Central memory CD8-positive, alpha-beta T cell (primary cell): ENCODE data around the gene ADGRD1.
"Not testable (repeated sequence)": the region's sequence is repeated elsewhere in the genome, so short reads cannot be mapped to it uniquely, and the experiment has no call there.

Experiments used
- ATAC-seq: fragments of 150-1000 bp; cut with Tn5 transposase; replicated peaks from 2 replicates; pipeline ENCODE4 v1.10.0; 2022; ENCODE audit warnings: mild to moderate bottlenecking, moderate FRiP score, moderate number of reproducible peaks; ENCODE audit not compliant: poor library complexity, severe bottlenecking; ENCODE audit errors: extremely low read depth
- DNase-seq, 2 donors: peaks; one replicate each; pipeline ENCODE4 v3.0.0; 2021; ENCODE audit warnings: low spot score in 2 of 2
- H3K27ac Mint-ChIP-seq: one replicate; pipeline ENCODE4 v1.8.0; 2022; ENCODE audit warnings: low read depth, mild to moderate bottlenecking, moderate library complexity, mixed read lengths
- H3K27me3 Mint-ChIP-seq: one replicate; pipeline ENCODE4 v1.8.0; 2022; ENCODE audit warnings: mixed read lengths
- H3K36me3 Mint-ChIP-seq: one replicate; pipeline ENCODE4 v1.8.0; 2022; ENCODE audit warnings: mild to moderate bottlenecking, moderate library complexity, mixed read lengths; ENCODE audit not compliant: insufficient read depth
- H3K4me1 Mint-ChIP-seq: one replicate; pipeline ENCODE4 v1.8.0; 2022; ENCODE audit warnings: mixed read lengths
- H3K4me3 Mint-ChIP-seq: one replicate; pipeline ENCODE4 v1.8.0; 2022; ENCODE audit warnings: mild to moderate bottlenecking, moderate library complexity, mixed read lengths
- H3K9me3 Mint-ChIP-seq: one replicate; pipeline ENCODE4 v1.8.0; 2022; ENCODE audit warnings: mixed read lengths

Gene ADGRD1

DNA sequence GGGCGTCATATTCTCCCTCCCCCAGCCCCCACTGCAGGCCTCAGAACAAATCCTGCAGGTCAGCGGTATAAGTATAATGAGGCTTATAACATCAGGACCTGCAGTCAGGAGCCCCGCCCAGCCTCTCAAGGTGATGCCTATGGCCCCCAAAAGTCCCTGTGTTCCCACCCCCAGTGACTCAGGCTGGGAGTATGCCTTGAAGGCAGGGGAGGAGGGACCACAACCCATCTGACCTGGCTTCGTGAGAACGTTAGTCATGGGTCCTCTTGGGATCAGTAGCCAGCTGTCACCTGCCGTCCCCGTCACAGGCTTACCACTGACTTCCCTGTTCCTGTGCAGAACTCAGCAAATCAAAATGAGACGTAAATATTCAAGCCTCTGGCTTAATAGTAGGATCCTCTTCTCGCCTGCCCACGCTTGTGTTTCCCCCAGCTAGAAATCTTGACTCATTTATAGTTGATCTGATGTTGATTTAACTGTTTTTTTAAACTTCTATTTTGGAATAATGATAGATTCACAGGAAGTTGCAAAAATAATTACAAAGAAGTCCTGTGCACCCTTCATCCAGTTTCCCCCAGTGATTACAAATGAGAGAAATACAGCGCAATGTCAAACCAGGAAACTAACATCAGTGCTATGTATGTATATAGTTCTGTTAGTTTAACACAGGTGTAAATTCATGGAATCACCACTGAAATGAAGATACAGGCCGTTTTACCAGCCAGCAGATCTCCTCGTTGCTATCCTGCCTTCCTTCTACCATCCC, 107.5 kb downstream of the ADGRD1 start:
- H3K9me3 Mint-ChIP-seq = no peaks in the 10 kb centered on the region
- peaks cover 71% of the 10 kb centered on the region for H3K27me3 Mint-ChIP-seq
- ATAC-seq = no peak
- H3K36me3 Mint-ChIP-seq = no peaks in the 10 kb centered on the region
- no peaks in the 10 kb centered on the region for H3K4me1 Mint-ChIP-seq
- no peak overlapping the region for H3K27ac Mint-ChIP-seq
- H3K4me3 Mint-ChIP-seq = no peak overlapping the region
- DNase-seq = no peak

DNA sequence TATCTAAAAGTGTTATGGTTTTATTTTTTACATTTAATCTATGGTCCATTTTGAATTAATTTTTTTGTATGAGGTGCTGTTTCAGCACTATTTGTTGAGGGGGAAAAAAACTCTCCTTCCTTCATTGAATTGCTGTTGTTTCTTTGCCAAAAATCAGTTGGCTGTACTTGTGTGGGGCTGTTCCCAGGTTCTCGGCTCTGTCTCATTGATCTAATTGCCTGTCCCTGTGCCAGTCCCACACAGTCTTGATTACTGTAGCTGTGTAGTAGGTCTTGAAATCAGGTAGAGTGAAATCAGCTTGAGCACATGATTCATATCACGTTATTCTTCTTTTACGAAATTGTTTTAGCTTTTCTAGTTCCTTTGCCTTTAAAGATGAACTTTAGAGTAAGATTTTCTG, 109.7 kb downstream of the ADGRD1 start:
- no peak for ATAC-seq
- Mint-ChIP-seq H3K27me3 (peaks cover 75% of the 10 kb centered on the region), H3K4me3 (no peak overlapping the region), H3K9me3 (no peaks in the 10 kb centered on the region), H3K36me3 (peaks cover 1% of the 10 kb centered on the region), H3K4me1 (no peaks in the 10 kb centered on the region), H3K27ac (no peak overlapping the region)
- no peak for DNase-seq

DNA sequence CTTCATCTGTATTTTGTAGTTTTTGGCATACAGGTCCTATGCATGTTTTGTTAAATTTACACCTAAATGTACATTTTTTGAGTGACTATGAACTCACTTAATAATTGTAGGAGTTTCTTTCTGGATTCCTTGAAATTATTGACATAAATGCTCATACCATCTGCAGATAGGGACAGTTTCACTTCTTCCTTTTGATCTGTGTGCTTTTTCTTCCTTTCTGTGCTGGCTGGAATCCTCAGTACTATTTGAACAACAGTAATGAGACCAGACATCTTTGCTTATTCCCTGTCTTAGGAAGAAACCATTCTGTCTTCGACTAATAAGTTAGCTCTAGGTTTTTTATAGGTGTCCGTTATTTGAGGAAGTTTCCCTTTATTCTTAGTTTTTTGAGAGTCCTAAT, 110.3 kb downstream of the ADGRD1 start:
- no peaks in the 10 kb centered on the region for H3K9me3 Mint-ChIP-seq
- no peak overlapping the region for H3K4me3 Mint-ChIP-seq
- H3K36me3 Mint-ChIP-seq = peaks cover 1% of the 10 kb centered on the region
- H3K4me1 Mint-ChIP-seq = no peaks in the 10 kb centered on the region
- H3K27me3 Mint-ChIP-seq = peaks cover 70% of the 10 kb centered on the region
- no peak overlapping the region for H3K27ac Mint-ChIP-seq
- no peak for DNase-seq
- ATAC-seq = no peak

DNA sequence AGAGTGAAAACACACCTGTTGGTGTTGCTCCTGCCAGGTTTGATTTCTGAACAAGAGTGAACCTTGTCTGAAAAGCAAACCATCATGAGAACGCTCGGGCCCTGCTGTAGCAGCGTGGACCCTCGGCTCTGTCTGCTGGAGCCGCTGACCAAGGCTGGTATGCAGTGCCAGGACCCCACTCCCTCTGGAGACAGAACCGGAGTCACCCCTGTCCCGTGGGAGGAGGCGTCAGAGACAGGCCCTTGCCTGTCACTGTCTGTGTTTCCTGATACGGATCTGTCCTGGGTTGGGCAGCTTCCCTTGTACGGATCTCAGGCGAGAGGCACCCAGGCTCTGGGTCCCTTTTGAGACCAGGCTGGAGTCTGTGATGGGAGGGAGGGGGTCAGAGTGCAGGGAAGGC, 111.6 kb downstream of the ADGRD1 start:
- DNase-seq (no peak), ATAC-seq (no peak)
- Mint-ChIP-seq H3K36me3 (peaks cover 1% of the 10 kb centered on the region), H3K27me3 (peaks cover 66% of the 10 kb centered on the region), H3K4me1 (no peaks in the 10 kb centered on the region), H3K9me3 (no peaks in the 10 kb centered on the region), H3K27ac (no peak overlapping the region), H3K4me3 (no peak overlapping the region)

DNA sequence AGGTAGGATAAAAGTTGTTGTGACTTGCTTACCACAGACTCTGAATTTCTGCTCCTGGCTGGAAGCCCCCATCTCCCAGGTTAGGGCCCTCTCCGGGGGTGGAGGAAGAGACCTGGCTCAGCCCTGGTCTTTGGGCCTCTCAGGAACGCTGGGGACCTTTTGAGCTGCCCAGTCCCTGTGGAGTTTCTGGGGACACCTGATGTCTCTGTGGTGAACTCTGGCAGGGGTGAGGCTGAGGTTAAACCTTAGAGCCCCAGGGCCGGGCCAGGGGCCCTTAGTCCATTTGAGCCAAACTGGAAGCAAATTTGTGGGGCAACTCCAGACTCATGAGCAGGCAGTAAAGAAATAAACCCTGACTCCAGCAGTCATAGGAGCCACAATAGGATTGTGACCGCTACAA, 112.1 kb downstream of the ADGRD1 start:
- H3K4me1 Mint-ChIP-seq = no peaks in the 10 kb centered on the region
- peaks cover 63% of the 10 kb centered on the region for H3K27me3 Mint-ChIP-seq
- ATAC-seq (no peak), DNase-seq (no peak)
- no peaks in the 10 kb centered on the region for H3K9me3 Mint-ChIP-seq
- H3K4me3 Mint-ChIP-seq = no peak overlapping the region
- H3K27ac Mint-ChIP-seq = no peak overlapping the region
- H3K36me3 Mint-ChIP-seq = peaks cover 1% of the 10 kb centered on the region

DNA sequence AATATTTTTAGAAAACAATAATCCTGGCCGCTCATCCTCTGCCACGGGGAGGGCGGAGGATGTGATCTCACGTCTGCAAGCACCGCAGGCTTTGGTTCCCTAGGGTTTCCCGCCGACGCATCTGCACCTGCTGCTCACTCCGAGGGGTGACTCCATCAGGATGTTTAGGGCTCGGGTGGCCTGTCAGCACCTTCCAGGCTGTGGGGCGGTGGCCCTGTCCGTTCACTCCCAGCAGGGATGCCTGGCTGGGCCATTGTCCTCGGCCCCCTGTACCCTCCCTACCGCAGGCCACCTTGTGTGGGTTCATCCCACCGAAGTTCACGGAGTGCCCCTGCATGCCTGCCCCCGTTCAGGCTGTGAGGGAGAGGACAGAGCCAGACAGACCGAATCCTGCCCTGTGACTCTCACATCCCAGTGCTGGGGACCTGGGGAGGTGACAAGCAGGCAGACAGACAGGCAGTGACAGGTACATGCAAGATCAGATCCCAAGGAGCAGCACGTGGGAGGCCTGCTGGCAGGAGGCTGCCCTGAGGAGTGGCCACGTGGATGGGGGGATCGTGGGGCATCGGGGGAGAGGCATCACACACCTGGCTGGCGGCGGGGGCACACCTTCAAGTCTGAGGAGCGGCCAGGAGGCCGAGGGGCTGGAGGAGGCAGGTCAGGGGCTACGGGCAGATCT, 112.6 kb downstream of the ADGRD1 start:
- Mint-ChIP-seq H3K4me1 (no peaks in the 10 kb centered on the region), H3K36me3 (peaks cover 1% of the 10 kb centered on the region), H3K4me3 (no peak overlapping the region), H3K9me3 (no peaks in the 10 kb centered on the region), H3K27me3 (peaks cover 57% of the 10 kb centered on the region), H3K27ac (no peak overlapping the region)
- ATAC-seq = no peak
- DNase-seq = no peak

DNA sequence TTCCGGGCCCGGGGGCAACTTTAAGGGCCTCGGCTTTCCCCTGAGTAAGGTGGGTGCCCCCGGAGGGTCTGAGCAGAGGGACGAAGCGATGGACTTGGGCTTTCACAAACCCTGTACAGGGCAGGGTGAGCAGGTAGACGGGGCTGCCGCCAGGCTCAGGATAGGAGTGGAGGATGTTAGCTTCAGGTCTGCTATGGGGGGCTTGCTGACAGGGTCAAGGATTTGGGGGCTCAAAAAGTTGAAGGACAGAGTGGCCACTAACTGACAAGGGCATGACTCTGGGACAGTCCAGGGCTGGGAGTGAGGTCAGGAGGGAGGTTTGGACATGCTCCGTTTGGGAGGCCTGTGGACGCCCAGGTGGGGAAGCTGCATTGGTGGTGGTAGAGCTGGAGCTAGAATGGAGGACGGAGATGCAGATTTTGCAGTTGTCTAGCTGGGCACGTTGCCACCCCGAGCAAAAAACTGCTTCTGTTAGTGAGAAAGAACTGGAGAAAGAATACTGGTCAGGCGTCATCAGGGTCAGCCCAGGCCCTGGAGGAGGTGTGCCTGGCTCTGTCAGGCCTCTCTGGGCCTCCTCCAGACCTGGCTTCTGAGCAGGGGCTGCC, 113.3 kb downstream of the ADGRD1 start:
- Mint-ChIP-seq H3K9me3 (no peaks in the 10 kb centered on the region), H3K27me3 (peaks cover 51% of the 10 kb centered on the region), H3K4me3 (no peak overlapping the region), H3K27ac (no peak overlapping the region), H3K4me1 (no peaks in the 10 kb centered on the region), H3K36me3 (peaks cover 1% of the 10 kb centered on the region)
- no peak for ATAC-seq
- DNase-seq = no peak

DNA sequence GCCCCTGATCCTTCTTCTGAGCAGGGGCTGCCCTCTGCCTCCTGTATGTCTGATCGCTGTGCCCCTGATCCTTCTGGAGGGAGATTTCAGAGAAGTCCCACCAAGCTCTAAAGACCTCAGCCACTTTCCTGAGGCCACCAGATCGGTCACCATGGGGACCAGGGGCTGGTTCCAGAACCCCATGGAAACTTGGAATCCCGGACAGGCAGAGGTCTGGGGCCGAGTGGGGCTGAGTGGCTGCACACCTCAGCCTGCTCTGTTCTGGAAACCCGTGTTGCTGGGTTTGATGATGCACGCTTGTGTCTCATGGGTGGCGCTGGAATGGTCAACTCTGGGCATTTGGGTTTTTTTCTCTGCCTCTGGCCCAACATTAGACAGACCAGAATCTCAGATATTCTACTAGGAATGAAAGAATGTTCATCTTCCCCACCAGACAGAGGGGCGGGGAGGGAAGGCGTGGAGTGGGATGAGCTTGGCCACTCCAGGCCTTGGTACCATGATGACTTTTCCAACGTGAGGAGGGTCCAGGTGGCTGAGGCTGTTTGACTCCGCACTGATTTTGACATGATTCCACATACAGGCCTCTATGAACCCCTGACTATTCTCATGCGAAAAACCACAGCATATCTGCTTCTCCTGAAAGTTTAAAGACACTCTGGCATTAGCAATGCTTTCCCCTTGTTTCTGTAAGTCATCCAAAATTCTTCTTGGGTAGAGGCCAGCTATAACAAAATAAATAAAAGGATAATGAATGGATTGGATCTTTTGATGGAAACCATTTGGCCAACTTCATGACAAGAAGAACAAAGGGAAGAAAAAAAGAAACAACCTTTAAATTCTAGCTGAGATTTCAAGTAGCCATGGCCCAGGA, 114.5 kb downstream of the ADGRD1 start:
- Mint-ChIP-seq H3K36me3 (peaks cover 1% of the 10 kb centered on the region), H3K4me1 (no peaks in the 10 kb centered on the region), H3K9me3 (no peaks in the 10 kb centered on the region), H3K27me3 (peaks cover 48% of the 10 kb centered on the region), H3K27ac (no peak overlapping the region), H3K4me3 (no peak overlapping the region)
- no peak for ATAC-seq
- no peak for DNase-seq

DNA sequence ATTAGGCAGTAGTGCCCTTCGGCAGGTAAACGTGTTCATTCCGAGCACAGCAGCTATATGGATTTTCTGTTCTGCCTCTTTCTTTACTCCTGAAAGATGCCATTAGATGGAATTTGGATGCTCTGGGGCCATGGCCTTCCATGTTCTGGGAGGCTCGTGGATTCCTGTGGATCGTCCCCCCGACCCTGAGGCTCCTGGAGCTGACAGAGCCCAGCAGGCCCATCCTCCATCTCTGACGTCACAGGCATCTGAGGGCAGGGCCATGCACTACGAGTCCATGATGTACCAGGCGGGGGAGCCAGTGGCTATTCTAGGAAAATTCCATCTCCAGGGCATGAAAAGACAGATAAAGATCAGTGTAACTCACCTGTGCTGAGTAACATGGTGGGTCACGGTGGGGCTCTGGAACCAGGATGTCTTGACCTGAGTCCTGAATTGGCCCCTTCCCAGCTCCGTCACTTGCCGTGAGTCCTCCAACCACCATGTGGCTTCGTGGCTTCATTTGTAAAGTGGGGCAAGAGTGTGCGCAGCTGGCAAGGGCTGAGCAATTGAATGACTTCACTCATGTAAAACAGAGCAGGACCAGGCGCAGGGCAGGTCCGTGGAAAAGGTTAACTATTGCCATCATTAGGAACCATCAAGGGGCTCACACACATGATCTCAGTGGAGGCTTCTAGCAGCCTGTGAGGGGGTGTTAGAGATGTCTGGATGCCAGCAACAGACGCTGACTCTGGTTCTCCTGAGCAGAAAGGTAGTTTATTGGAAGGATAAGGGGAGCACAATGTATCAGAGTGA, 115.4 kb downstream of the ADGRD1 start:
- not testable (repeated sequence) for H3K27ac Mint-ChIP-seq, H3K4me3 Mint-ChIP-seq, H3K9me3 Mint-ChIP-seq, DNase-seq, ATAC-seq, H3K4me1 Mint-ChIP-seq, H3K36me3 Mint-ChIP-seq
- H3K27me3 Mint-ChIP-seq = peaks cover 39% of the 10 kb centered on the region

DNA sequence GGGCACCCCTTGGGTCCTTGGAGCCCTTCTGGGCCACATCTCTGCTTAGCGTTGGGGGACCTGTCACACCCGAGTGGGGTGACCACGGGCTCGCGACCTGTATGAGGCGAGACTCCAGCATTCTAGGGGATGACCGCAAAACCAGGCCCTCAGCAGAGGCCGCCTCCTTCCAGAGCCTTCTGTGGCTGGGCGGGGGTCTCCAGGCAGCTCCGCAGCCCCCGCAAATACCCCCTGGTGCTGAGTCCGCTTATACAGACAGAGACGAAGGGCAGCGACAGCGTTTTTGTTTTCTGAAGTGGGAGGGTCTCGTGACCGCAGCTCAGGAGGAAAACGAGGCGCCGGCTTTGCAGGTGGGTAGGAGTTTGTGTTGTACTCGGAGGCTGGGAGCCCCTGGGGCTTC, 116.4 kb downstream of the ADGRD1 start:
- DNase-seq, H3K9me3 Mint-ChIP-seq, H3K36me3 Mint-ChIP-seq, ATAC-seq, H3K4me1 Mint-ChIP-seq, H3K4me3 Mint-ChIP-seq, H3K27ac Mint-ChIP-seq: not testable (repeated sequence)
- H3K27me3 Mint-ChIP-seq = peaks cover 28% of the 10 kb centered on the region

DNA sequence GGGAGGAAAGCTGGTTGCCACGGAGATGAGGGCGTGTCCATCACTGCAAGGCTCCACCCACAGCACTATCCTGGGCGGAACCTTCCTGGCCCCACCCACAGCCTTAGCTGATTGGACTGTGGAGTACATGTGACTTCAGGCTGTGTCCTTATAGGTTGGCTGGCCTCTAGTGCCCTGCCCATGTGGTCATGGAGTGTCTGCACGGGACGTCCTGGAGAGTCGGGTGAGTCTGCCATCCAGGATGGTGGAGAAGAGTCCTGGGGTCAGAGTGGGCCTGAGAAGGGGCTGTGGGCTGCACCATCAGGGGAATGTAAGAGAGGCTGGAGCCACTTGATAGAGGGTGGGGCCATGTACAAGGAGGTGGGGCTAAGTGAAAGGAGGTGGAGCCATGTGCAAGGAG, 117.0 kb downstream of the ADGRD1 start:
- peak overlapping the region; percentile 29 for H3K27ac Mint-ChIP-seq
- not testable (repeated sequence) for H3K4me3 Mint-ChIP-seq, H3K36me3 Mint-ChIP-seq, H3K4me1 Mint-ChIP-seq, DNase-seq, ATAC-seq, H3K9me3 Mint-ChIP-seq
- peaks cover 24% of the 10 kb centered on the region for H3K27me3 Mint-ChIP-seq
